Kidney (tissue), 14 donors: ENCODE measurements around the gene MDM2. TPM values are rescaled to one million over a fixed set of nuclear protein-coding genes. Genes with fewer than 3 reads are reported as not detected.

Experiments used
- DNase-seq, 5 donors: peaks; one replicate each; pipeline ENCODE4 v3.0.0-alpha.2; 2013 to 2020
- FAIRE-seq: peaks from 2 replicates; lab custom pipeline; 2012; peaks lifted over from hg19 to GRCh38; lab: Jason Lieb, UNC
- H3K27ac ChIP-seq, 2 donors: one replicate each; pipeline ENCODE4 v1.7.0; 2013; ENCODE audit warnings: low read depth in 2 of 2, low read length in 2 of 2, inconsistent platforms in 1 of 2
- H3K27me3 ChIP-seq: one replicate; pipeline ENCODE4 v1.7.1; 2013; ENCODE audit warnings: low read length, inconsistent platforms; ENCODE audit not compliant: control insufficient read depth, insufficient read depth
- H3K36me3 ChIP-seq, 3 donors: one replicate each; pipeline versions ENCODE4 v1.7.0 to v1.7.1; 2013; ENCODE audit warnings: low read length in 3 of 3, control low read depth in 1 of 3, inconsistent platforms in 1 of 3; ENCODE audit not compliant: insufficient read depth in 3 of 3, control insufficient read depth in 2 of 3
- H3K4me1 ChIP-seq, 3 donors: one replicate each; pipeline versions ENCODE4 v1.7.0 to v1.7.1; 2013; ENCODE audit warnings: low read length in 3 of 3, inconsistent platforms in 1 of 3, low read depth in 1 of 3; ENCODE audit not compliant: control insufficient read depth in 2 of 3, insufficient read depth in 2 of 3
- H3K4me3 ChIP-seq, 3 donors: one replicate each; pipeline versions ENCODE4 v1.7.0 to v1.8.1; 2013; ENCODE audit warnings: low read length in 3 of 3, control low read depth in 1 of 3, inconsistent platforms in 1 of 3
- H3K9ac ChIP-seq, 3 donors: one replicate each; pipeline versions ENCODE4 v1.7.0 to v1.7.1; 2013; ENCODE audit warnings: low read length in 3 of 3, control low read depth in 1 of 3, inconsistent platforms in 1 of 3
- H3K9me3 ChIP-seq, 3 donors: one replicate each; pipeline versions ENCODE4 v1.7.0 to v1.7.1; 2013; ENCODE audit warnings: low read length in 3 of 3, control low read depth in 1 of 3, inconsistent platforms in 1 of 3; ENCODE audit not compliant: control insufficient read depth in 2 of 3, insufficient read depth in 1 of 3
- CTCF ChIP-seq: IDR thresholded peaks from 3 replicates; pipeline ENCODE4 v1.5.1; 2012; ENCODE audit warnings: mild to moderate bottlenecking, moderate library complexity, borderline replicate concordance; ENCODE audit not compliant: insufficient read depth; ENCODE audit errors: extremely low read depth
- intact Hi-C: fragments of 100-400 bp; cut with DNase I; formaldehyde crosslinking; loops from one replicate; pipeline ENCODE4 v1.11.1; 2022
- polyA plus RNA-seq: library from polyadenylated mRNA; stranded (reverse); fragments of 350-450 nt; fragmentation: Illumina TruSeq; extraction: RNeasy Lipid Tissue Mini Kit (QIAGEN cat#74804); gene quantifications from one replicate; pipeline ENCODE4 v1.2.3, GENCODE V29; 2014; ENCODE audit warnings: low read depth, low replicate concordance; ENCODE audit not compliant: insufficient read depth
- total RNA-seq: library from RNA; stranded (reverse); fragmentation: NEBNext Ultra II Directional; extraction: Animal tissue kit (Norgen Biotek cat#: 25700); gene quantifications from one replicate; pipeline ENCODE4 v1.2.1, GENCODE V29; 2021
- donor health status: control.
- donor health status: control.
- donor health status: control.
- donor health status: control.
- donor health status: control.
- donor health status: DM: yes; HTN: yes; CAD: no.
- donor health status: Normal renal cell carcinoma (clear cell type).

Gene MDM2
- total and polyA plus RNA-seq, 2 donors from 2014 or later, result 38.5 to 103 TPM

- Histone ChIP-seq H3K4me3 (no peak overlapping the region), H3K9ac (no peak overlapping the region), H3K36me3 (no peaks in the 10 kb centered on the region), H3K27ac (no peak overlapping the region), H3K9me3 (no peaks in the 10 kb centered on the region), H3K27me3 (no peaks in the 10 kb centered on the region), H3K4me1 (no peaks in the 10 kb centered on the region)
- FAIRE-seq, result no peak
- intact Hi-C loops, result no loop called here
- no peak for TF ChIP-seq CTCF
- DNase-seq, result no peak
Measured at GRCh38 chr12:68775121-68775630, 32.8 kb upstream of the MDM2 start.

DNA sequence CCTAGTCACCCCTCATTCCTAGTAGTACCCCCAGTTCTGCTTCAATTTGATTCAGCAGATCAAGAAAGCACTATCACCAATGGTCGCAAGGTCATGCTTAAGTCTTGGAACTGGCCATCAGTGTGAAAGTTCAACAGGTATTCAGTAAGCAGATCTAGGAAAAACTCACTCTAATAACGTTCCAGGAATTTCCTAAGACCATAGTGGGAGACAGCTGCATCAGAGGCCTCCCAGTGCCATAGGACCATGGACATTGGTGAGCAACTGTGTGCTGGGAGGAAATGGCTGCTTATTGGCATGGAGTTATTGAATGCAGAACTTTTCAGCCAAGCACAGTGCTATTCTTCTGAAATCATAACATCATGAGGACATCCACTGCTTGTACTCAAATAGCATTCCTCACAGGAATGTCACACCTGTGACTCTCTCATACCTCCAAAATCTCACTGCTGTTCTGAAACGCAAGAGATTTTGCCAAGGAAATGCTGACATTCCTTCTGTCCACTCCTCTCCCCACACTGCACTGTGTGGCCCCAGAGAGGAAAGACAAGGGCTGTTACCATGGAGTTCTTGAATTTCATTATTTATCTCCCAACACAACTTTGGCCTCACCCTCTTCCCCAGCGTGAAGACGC lies 30.9 kb upstream of the MDM2 start:
- Histone ChIP-seq H3K9me3 (no peaks in the 10 kb centered on the region), H3K27me3 (no peaks in the 10 kb centered on the region), H3K4me3 (no peak overlapping the region), H3K4me1 (no peaks in the 10 kb centered on the region), H3K9ac (no peak overlapping the region), H3K36me3 (no peaks in the 10 kb centered on the region), H3K27ac (no peak overlapping the region)
- DNase-seq (no peak), FAIRE-seq (no peak)
- no peak for TF ChIP-seq CTCF
- intact Hi-C loops, result no loop called here

DNA sequence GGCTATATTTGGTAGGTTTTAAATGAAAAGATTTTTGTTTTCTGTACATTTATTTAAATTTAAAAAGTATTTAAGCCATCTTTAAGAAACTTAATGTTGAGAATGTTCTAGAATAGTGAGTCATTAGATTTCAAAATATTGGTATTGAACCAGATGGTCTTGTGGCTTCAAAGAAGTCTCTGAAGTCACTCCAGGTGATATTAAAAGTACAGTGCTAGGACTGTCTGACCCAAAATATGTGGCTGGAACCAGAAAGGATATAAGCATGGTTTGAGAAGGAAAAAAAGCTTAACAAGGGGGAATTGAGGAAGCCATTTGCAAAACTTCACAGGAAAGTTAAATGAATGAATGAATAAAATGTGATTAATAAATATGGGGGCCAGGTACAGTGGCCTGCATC lies 28.7 kb upstream of the MDM2 start:
- Histone ChIP-seq H3K36me3 (no peaks in the 10 kb centered on the region), H3K27me3 (no peaks in the 10 kb centered on the region), H3K4me3 (no peak overlapping the region), H3K9ac (no peak overlapping the region), H3K27ac (no peak overlapping the region), H3K9me3 (no peaks in the 10 kb centered on the region), H3K4me1 (no peaks in the 10 kb centered on the region)
- intact Hi-C loops, result no loop called here
- FAIRE-seq (no peak), DNase-seq (no peak)
- no peak for TF ChIP-seq CTCF
